Central memory CD4-positive, alpha-beta T cell (primary cell): ENCODE measurements around the gene FXYD6.
A peak's percentile ranks its signal among the peaks of the same experiment; 100 is the strongest.

Experiments used
- DNase-seq: peaks from one replicate; pipeline ENCODE4 v3.0.0; 2022

Gene FXYD6

GRCh38 chr11:117910525-117910924 is 34.1 kb upstream of the FXYD6 start:
- no peak for DNase-seq

- DNase-seq = no peak
Observed at GRCh38 chr11:117909611-117910382, 33.3 kb upstream of the FXYD6 start.

GRCh38 chr11:117908959-117909610 is 32.6 kb upstream of the FXYD6 start:
- DNase-seq = no peak

GRCh38 chr11:117908109-117908895 is 31.8 kb upstream of the FXYD6 start:
- DNase-seq = no peak

- DNase-seq = peak; percentile 38
Observed at GRCh38 chr11:117907276-117908108, 31.0 kb upstream of the FXYD6 start.

- no peak for DNase-seq
Observed at GRCh38 chr11:117906710-117907109, 30.3 kb upstream of the FXYD6 start.

- DNase-seq = no peak
Observed at GRCh38 chr11:117906126-117906525, 29.7 kb upstream of the FXYD6 start.

GRCh38 chr11:117905524-117905923 is 29.1 kb upstream of the FXYD6 start:
- no peak for DNase-seq

GRCh38 chr11:117903505-117904382 is 27.3 kb upstream of the FXYD6 start:
- DNase-seq = no peak

GRCh38 chr11:117902001-117902845 is 25.8 kb upstream of the FXYD6 start:
- no peak for DNase-seq

- DNase-seq = no peak
Observed at GRCh38 chr11:117901601-117902000, 25.1 kb upstream of the FXYD6 start.

GRCh38 chr11:117900720-117901440 is 24.4 kb upstream of the FXYD6 start:
- DNase-seq = no peak

- no peak for DNase-seq
Observed at GRCh38 chr11:117900121-117900648, 23.7 kb upstream of the FXYD6 start.

- DNase-seq = no peak
Observed at GRCh38 chr11:117898059-117898458, 21.6 kb upstream of the FXYD6 start.

- no peak for DNase-seq
Observed at GRCh38 chr11:117892651-117893050, 16.2 kb upstream of the FXYD6 start.

- no peak for DNase-seq
Observed at GRCh38 chr11:117891362-117891761, 14.9 kb upstream of the FXYD6 start.

GRCh38 chr11:117888139-117888566 is 11.7 kb upstream of the FXYD6 start:
- DNase-seq = no peak

GRCh38 chr11:117887431-117888138 is 11.1 kb upstream of the FXYD6 start:
- no peak for DNase-seq

- DNase-seq = no peak
Observed at GRCh38 chr11:117885777-117886176, 9.3 kb upstream of the FXYD6 start.
